Effector memory CD8-positive, alpha-beta T cell (primary cell): ENCODE measurements around the gene LRP3.
"Not testable (repeated sequence)": the region's sequence is repeated elsewhere in the genome, so short reads cannot be mapped to it uniquely, and the experiment has no call there.

ENCODE experiments used
- ATAC-seq: fragments of 150-1000 bp; cut with Tn5 transposase; replicated peaks from 2 replicates; pipeline ENCODE4 v1.10.0; 2021; ENCODE audit warnings: mild to moderate bottlenecking, moderate library complexity
- DNase-seq, 3 experiments: peaks; one replicate each; pipeline ENCODE4 v3.0.0; 2021
- H3K27ac Mint-ChIP-seq, 2 donors: one replicate each; pipeline ENCODE4 v1.8.0; 2022; ENCODE audit warnings: mild to moderate bottlenecking in 2 of 2, mixed read lengths in 2 of 2, moderate library complexity in 2 of 2
- H3K27me3 Mint-ChIP-seq, 2 donors: one replicate each; pipeline ENCODE4 v1.8.0; 2022; ENCODE audit warnings: mixed read lengths in 2 of 2
- H3K36me3 Mint-ChIP-seq: one replicate; pipeline ENCODE4 v1.8.0; 2022; ENCODE audit warnings: mild to moderate bottlenecking, moderate library complexity, mixed read lengths; ENCODE audit not compliant: insufficient read depth
- H3K4me1 Mint-ChIP-seq, 2 donors: one replicate each; pipeline ENCODE4 v1.8.0; 2022; ENCODE audit warnings: low read depth in 2 of 2, mixed read lengths in 2 of 2
- H3K4me3 Mint-ChIP-seq, 2 donors: one replicate each; pipeline ENCODE4 v1.8.0; 2022; ENCODE audit warnings: mild to moderate bottlenecking in 2 of 2, mixed read lengths in 2 of 2, moderate library complexity in 2 of 2
- H3K9me3 Mint-ChIP-seq, 2 donors: one replicate each; pipeline ENCODE4 v1.8.0; 2022; ENCODE audit warnings: mixed read lengths in 2 of 2

LRP3 gene

GRCh38 chr19:33208904-33209849 lies 15.0 kb downstream of the LRP3 start:
- Mint-ChIP-seq H3K9me3 (no peaks in the 10 kb centered on the region), H3K27me3 (peaks cover 0 to 14% of the 10 kb centered on the region in 2 donors), H3K36me3 (no peaks in the 10 kb centered on the region), H3K27ac (no peak overlapping the region), H3K4me3 (no peak overlapping the region), H3K4me1 (no peaks in the 10 kb centered on the region)
- ATAC-seq (no peak), DNase-seq (no peak)

- not testable (repeated sequence) for ATAC-seq, H3K4me3 Mint-ChIP-seq, H3K4me1 Mint-ChIP-seq, DNase-seq, H3K36me3 Mint-ChIP-seq, H3K27ac Mint-ChIP-seq, H3K9me3 Mint-ChIP-seq
- H3K27me3 Mint-ChIP-seq: peaks cover 4 to 21% of the 10 kb centered on the region in 2 donors
Measured at GRCh38 chr19:33209850-33210230, 15.7 kb downstream of the LRP3 start.

GRCh38 chr19:33210266-33210940 lies 16.3 kb downstream of the LRP3 start:
- H3K27me3 Mint-ChIP-seq: peaks cover 4 to 22% of the 10 kb centered on the region in 2 donors
- no peaks in the 10 kb centered on the region for H3K36me3 Mint-ChIP-seq
- no peak for DNase-seq
- H3K9me3 Mint-ChIP-seq: no peaks in the 10 kb centered on the region
- no peak overlapping the region for H3K4me3 Mint-ChIP-seq
- no peak overlapping the region for H3K27ac Mint-ChIP-seq
- H3K4me1 Mint-ChIP-seq: no peaks in the 10 kb centered on the region
- ATAC-seq: no peak

- H3K4me1 Mint-ChIP-seq: no peaks in the 10 kb centered on the region
- peaks cover 4 to 22% of the 10 kb centered on the region in 2 donors for H3K27me3 Mint-ChIP-seq
- H3K36me3 Mint-ChIP-seq: no peaks in the 10 kb centered on the region
- no peak overlapping the region for H3K27ac Mint-ChIP-seq
- H3K9me3 Mint-ChIP-seq: no peaks in the 10 kb centered on the region
- DNase-seq (no peak), ATAC-seq (no peak)
- H3K4me3 Mint-ChIP-seq: no peak overlapping the region
Measured at GRCh38 chr19:33211794-33212435, 17.8 kb downstream of the LRP3 start.

GRCh38 chr19:33212436-33213172 lies 18.5 kb downstream of the LRP3 start:
- DNase-seq: no peak
- Mint-ChIP-seq H3K27me3 (peaks cover 4 to 22% of the 10 kb centered on the region in 2 donors), H3K4me3 (no peak overlapping the region), H3K27ac (no peak overlapping the region), H3K9me3 (no peaks in the 10 kb centered on the region), H3K4me1 (no peaks in the 10 kb centered on the region), H3K36me3 (no peaks in the 10 kb centered on the region)
- no peak for ATAC-seq

- peaks cover 4 to 22% of the 10 kb centered on the region in 2 donors for H3K27me3 Mint-ChIP-seq
- DNase-seq: no peak
- H3K36me3 Mint-ChIP-seq: no peaks in the 10 kb centered on the region
- H3K27ac Mint-ChIP-seq: no peak overlapping the region
- H3K4me1 Mint-ChIP-seq: no peaks in the 10 kb centered on the region
- no peak overlapping the region for H3K4me3 Mint-ChIP-seq
- ATAC-seq: no peak
- no peaks in the 10 kb centered on the region for H3K9me3 Mint-ChIP-seq
Measured at GRCh38 chr19:33214596-33214995, 20.5 kb downstream of the LRP3 start.

- DNase-seq (no peak), ATAC-seq (no peak)
- H3K27ac Mint-ChIP-seq: no peak overlapping the region
- H3K9me3 Mint-ChIP-seq: no peaks in the 10 kb centered on the region
- peaks cover 10 to 28% of the 10 kb centered on the region in 2 donors for H3K27me3 Mint-ChIP-seq
- H3K4me3 Mint-ChIP-seq: no peak overlapping the region
- H3K4me1 Mint-ChIP-seq: no peaks in the 10 kb centered on the region
- H3K36me3 Mint-ChIP-seq: no peaks in the 10 kb centered on the region
Measured at GRCh38 chr19:33215438-33216197, 21.5 kb downstream of the LRP3 start.

- Mint-ChIP-seq H3K4me1 (no peaks in the 10 kb centered on the region), H3K9me3 (no peaks in the 10 kb centered on the region), H3K36me3 (no peaks in the 10 kb centered on the region), H3K27me3 (peaks cover 17 to 28% of the 10 kb centered on the region in 2 donors), H3K27ac (peak overlapping the region in 1 of 2 donors; percentile 38), H3K4me3 (no peak overlapping the region)
- no peak for ATAC-seq
- DNase-seq: no peak
Measured at GRCh38 chr19:33216198-33216830, 22.2 kb downstream of the LRP3 start.

- peaks cover 26 to 43% of the 10 kb centered on the region in 2 donors for H3K27me3 Mint-ChIP-seq
- no peak overlapping the region for H3K27ac Mint-ChIP-seq
- ATAC-seq: no peak
- no peaks in the 10 kb centered on the region for H3K4me1 Mint-ChIP-seq
- no peak overlapping the region for H3K4me3 Mint-ChIP-seq
- H3K9me3 Mint-ChIP-seq: no peaks in the 10 kb centered on the region
- H3K36me3 Mint-ChIP-seq: no peaks in the 10 kb centered on the region
- DNase-seq: no peak
Measured at GRCh38 chr19:33217881-33218280, 23.8 kb downstream of the LRP3 start.

GRCh38 chr19:33219261-33219815 lies 25.2 kb downstream of the LRP3 start:
- no peaks in the 10 kb centered on the region for H3K36me3 Mint-ChIP-seq
- no peaks in the 10 kb centered on the region for H3K9me3 Mint-ChIP-seq
- no peak for DNase-seq
- no peak overlapping the region for H3K27ac Mint-ChIP-seq
- ATAC-seq: no peak
- H3K4me3 Mint-ChIP-seq: no peak overlapping the region
- H3K4me1 Mint-ChIP-seq: no peaks in the 10 kb centered on the region
- H3K27me3 Mint-ChIP-seq: peaks cover 31 to 50% of the 10 kb centered on the region in 2 donors

- ATAC-seq (no peak), DNase-seq (no peak)
- H3K36me3 Mint-ChIP-seq: no peaks in the 10 kb centered on the region
- no peak overlapping the region for H3K27ac Mint-ChIP-seq
- peaks cover 0 to 3% of the 10 kb centered on the region in 2 donors for H3K4me1 Mint-ChIP-seq
- no peaks in the 10 kb centered on the region for H3K9me3 Mint-ChIP-seq
- peaks cover 34 to 53% of the 10 kb centered on the region in 2 donors for H3K27me3 Mint-ChIP-seq
- no peak overlapping the region for H3K4me3 Mint-ChIP-seq
Measured at GRCh38 chr19:33220115-33220514, 26.0 kb downstream of the LRP3 start.

GRCh38 chr19:33220735-33221134 lies 26.6 kb downstream of the LRP3 start:
- Mint-ChIP-seq H3K36me3 (no peaks in the 10 kb centered on the region), H3K4me1 (peaks cover 0 to 3% of the 10 kb centered on the region in 2 donors), H3K27me3 (peaks cover 36 to 59% of the 10 kb centered on the region in 2 donors), H3K4me3 (no peak overlapping the region), H3K27ac (no peak overlapping the region), H3K9me3 (no peaks in the 10 kb centered on the region)
- DNase-seq (no peak), ATAC-seq (no peak)
